NB4 (cell line): Measurements from ENCODE around the gene NFIX.

ENCODE experiments used
- DNase-seq: peaks from one replicate; pipeline ENCODE4 v3.0.0; 2010; ENCODE audit warnings: low read depth
- H3K4me3 ChIP-seq: one replicate; pipeline ENCODE4 v1.5.1; 2011; ENCODE audit warnings: mild to moderate bottlenecking, low read depth, low read length, moderate library complexity
- CTCF ChIP-seq: IDR thresholded peaks from one replicate; pipeline ENCODE4 v1.5.1; 2012; ENCODE audit warnings: low read depth, low read length
- MYC ChIP-seq: IDR thresholded peaks from 2 replicates; pipeline ENCODE4 v1.6.1; 2011; ENCODE audit warnings: low read depth, low read length
- POLR2A ChIP-seq: IDR thresholded peaks from 2 replicates; pipeline ENCODE4 v1.6.1; 2011; ENCODE audit warnings: mild to moderate bottlenecking; ENCODE audit not compliant: insufficient read length; ENCODE audit errors: extremely low read depth
- TF ChIP-seq, protein P1 (sequence below): IDR thresholded peaks from 2 replicates; pipeline ENCODE4 v1.6.1; 2011; ENCODE audit warnings: low read depth, low read length

The NFIX gene

DNA sequence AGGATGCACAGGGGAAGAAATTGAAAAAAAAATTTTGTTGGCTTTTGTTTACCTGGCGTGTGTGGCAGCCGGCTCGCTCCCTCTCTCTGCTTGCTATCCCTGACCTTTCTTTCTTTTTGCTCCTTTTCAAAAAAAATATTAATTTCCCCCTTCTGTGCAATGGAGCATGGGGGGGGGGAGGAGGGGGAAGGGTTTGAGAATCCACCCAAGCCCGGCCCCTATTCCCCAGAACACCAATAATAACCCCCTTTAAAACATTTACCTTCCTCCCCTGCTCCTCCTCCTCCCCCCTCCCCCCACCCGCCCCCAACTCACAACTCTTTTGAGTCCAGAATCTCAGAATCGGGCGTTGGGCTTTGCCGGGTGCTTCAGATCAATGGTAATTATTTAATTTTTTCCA lies 28.4 kb downstream of the NFIX start:
- H3K4me3 ChIP-seq = no peak overlapping the region
- no peak for TF ChIP-seq POLR2A
- no peak for TF ChIP-seq CTCF
- TF ChIP-seq MYC = no peak
- TF ChIP-seq, protein P1, sequence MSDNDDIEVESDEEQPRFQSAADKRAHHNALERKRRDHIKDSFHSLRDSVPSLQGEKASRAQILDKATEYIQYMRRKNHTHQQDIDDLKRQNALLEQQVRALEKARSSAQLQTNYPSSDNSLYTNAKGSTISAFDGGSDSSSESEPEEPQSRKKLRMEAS = no peak
- DNase-seq = no peak

GRCh38 chr19:13024126-13024950 lies 29.1 kb downstream of the NFIX start:
- no peak overlapping the region for H3K4me3 ChIP-seq
- TF ChIP-seq MYC (no peak), CTCF (no peak), POLR2A (no peak)
- TF ChIP-seq, protein P1 = no peak

DNA sequence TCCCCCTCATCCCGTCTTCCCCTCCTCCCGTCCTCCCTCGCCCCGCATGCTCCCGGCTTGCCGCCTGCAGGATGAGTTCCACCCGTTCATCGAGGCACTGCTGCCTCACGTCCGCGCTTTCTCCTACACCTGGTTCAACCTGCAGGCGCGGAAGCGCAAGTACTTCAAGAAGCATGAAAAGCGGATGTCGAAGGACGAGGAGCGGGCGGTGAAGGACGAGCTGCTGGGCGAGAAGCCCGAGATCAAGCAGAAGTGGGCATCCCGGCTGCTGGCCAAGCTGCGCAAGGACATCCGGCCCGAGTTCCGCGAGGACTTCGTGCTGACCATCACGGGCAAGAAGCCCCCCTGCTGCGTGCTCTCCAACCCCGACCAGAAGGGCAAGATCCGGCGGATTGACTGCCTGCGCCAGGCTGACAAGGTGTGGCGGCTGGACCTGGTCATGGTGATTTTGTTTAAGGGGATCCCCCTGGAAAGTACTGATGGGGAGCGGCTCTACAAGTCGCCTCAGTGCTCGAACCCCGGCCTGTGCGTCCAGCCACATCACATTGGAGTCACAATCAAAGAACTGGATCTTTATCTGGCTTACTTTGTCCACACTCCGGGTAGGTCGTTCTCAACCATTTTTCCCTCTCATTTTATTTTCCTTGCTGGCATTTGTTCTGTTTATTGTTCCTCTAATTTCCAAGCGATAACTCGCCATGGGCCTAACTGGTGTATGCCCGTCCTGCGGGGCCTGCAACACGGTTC lies 29.8 kb downstream of the NFIX start:
- no peak overlapping the region for H3K4me3 ChIP-seq
- no peak for DNase-seq
- TF ChIP-seq, protein P1 = no peak
- TF ChIP-seq CTCF = no peak
- TF ChIP-seq POLR2A = no peak
- no peak for TF ChIP-seq MYC

More at GRCh38 chr19:13024126-13024950, 29.1 kb downstream of the NFIX start:
- no peak for DNase-seq

- H3K4me3 ChIP-seq = no peak overlapping the region
- TF ChIP-seq MYC (no peak), POLR2A (no peak), CTCF (no peak)
- TF ChIP-seq, protein P1 = no peak
- no peak for DNase-seq
Measured at GRCh38 chr19:13025819-13026456, 30.7 kb downstream of the NFIX start.

GRCh38 chr19:13026462-13027370 lies 31.4 kb downstream of the NFIX start:
- DNase-seq = no peak
- TF ChIP-seq, protein P1 = no peak
- TF ChIP-seq CTCF = no peak
- no peak for TF ChIP-seq MYC
- TF ChIP-seq POLR2A = no peak
- H3K4me3 ChIP-seq = no peak overlapping the region
